Measurements from ENCODE around the gene HLA-DMA. TPM values are rescaled to one million over a fixed set of nuclear protein-coding genes. Genes with fewer than 3 reads are reported as not detected.

Gene HLA-DMA
- total and polyA plus RNA-seq, 2 of the 13 experiments (the other 11 are each of a cell fraction or from before 2014, with no cell fraction given) = 0.70 to 0.71 TPM

DNA sequence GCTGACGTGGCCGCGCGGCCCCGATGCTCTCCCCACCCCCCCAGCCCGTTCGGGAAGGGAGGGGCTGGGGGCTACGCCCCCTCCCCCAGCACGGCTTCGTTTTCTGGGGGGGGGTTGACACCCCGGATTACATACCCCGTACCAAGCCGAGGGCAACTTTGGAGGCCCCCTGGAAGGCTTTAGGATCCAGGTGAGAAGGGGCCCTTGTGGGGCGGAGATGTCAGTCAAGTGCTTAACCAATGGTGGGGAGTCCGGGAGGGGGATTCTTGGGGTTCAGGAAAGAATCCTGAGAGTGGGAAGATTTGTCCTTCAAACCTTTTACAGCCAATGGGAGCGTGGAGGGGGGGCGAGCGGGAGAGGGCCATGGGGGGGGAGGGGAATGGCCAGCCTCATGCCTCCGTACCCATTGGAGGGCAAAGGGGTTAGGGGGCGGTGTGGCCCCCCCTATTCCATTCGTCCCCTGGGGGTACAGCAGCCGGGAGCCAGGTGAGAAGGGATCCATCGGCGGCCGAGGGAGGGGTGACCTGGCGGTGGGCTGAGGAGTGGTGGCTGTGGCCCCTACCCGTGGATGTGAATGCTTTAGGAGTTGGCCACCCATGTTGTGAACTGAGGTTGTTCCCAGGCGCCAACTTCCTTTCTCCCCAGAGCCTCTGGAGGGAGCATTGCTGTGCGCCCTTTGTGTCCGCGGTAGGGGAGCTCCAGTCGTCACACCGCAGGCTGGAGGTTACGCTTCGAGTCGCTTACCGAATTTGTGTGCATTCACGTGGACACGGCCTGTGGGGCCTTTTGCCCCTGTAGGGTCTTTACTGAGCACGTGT lies 16.2 kb upstream of the HLA-DMA start (continued):
- TF ChIP-seq, protein P1, sequence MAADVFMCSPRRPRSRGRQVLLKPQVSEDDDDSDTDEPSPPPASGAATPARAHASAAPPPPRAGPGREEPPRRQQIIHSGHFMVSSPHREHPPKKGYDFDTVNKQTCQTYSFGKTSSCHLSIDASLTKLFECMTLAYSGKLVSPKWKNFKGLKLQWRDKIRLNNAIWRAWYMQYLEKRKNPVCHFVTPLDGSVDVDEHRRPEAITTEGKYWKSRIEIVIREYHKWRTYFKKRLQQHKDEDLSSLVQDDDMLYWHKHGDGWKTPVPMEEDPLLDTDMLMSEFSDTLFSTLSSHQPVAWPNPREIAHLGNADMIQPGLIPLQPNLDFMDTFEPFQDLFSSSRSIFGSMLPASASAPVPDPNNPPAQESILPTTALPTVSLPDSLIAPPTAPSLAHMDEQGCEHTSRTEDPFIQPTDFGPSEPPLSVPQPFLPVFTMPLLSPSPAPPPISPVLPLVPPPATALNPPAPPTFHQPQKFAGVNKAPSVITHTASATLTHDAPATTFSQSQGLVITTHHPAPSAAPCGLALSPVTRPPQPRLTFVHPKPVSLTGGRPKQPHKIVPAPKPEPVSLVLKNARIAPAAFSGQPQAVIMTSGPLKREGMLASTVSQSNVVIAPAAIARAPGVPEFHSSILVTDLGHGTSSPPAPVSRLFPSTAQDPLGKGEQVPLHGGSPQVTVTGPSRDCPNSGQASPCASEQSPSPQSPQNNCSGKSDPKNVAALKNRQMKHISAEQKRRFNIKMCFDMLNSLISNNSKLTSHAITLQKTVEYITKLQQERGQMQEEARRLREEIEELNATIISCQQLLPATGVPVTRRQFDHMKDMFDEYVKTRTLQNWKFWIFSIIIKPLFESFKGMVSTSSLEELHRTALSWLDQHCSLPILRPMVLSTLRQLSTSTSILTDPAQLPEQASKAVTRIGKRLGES (CRISPR knock-in tag; IDR thresholded peaks at IDR 0.05; ENCODE audit: borderline replicate concordance) = peak; percentile 11; the same call in 1 of the 2 replicates
- TF ChIP-seq, protein P2, sequence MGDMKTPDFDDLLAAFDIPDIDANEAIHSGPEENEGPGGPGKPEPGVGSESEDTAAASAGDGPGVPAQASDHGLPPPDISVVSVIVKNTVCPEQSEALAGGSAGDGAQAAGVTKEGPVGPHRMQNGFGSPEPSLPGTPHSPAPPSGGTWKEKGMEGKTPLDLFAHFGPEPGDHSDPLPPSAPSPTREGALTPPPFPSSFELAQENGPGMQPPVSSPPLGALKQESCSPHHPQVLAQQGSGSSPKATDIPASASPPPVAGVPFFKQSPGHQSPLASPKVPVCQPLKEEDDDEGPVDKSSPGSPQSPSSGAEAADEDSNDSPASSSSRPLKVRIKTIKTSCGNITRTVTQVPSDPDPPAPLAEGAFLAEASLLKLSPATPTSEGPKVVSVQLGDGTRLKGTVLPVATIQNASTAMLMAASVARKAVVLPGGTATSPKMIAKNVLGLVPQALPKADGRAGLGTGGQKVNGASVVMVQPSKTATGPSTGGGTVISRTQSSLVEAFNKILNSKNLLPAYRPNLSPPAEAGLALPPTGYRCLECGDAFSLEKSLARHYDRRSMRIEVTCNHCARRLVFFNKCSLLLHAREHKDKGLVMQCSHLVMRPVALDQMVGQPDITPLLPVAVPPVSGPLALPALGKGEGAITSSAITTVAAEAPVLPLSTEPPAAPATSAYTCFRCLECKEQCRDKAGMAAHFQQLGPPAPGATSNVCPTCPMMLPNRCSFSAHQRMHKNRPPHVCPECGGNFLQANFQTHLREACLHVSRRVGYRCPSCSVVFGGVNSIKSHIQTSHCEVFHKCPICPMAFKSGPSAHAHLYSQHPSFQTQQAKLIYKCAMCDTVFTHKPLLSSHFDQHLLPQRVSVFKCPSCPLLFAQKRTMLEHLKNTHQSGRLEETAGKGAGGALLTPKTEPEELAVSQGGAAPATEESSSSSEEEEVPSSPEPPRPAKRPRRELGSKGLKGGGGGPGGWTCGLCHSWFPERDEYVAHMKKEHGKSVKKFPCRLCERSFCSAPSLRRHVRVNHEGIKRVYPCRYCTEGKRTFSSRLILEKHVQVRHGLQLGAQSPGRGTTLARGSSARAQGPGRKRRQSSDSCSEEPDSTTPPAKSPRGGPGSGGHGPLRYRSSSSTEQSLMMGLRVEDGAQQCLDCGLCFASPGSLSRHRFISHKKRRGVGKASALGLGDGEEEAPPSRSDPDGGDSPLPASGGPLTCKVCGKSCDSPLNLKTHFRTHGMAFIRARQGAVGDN (CRISPR knock-in tag; IDR thresholded peaks at IDR 0.05) = peak; percentile 88
- peak; percentile 37; the same call in 1 of the 2 replicates for TF ChIP-seq DNMT1 (CRISPR knock-in tag; IDR thresholded peaks at IDR 0.05)
- peak; percentile 93 for TF ChIP-seq AGO2 (optimal IDR thresholded peaks at IDR 0.05; ENCODE audit: low read depth, low read length)
- peak; percentile 49 for TF ChIP-seq RAD21 (CRISPR knock-in tag; IDR thresholded peaks at IDR 0.05)
- no peak for TF ChIP-seq SYNCRIP (IDR thresholded peaks at IDR 0.05; ENCODE audit: insufficient read depth, low read depth, low read length)
- peak; percentile 19; the same call in 1 of the 2 replicates for TF ChIP-seq ZNF749 (CRISPR knock-in tag; IDR thresholded peaks at IDR 0.05; ENCODE audit: borderline replicate concordance)
- TF ChIP-seq ZNF598 (CRISPR knock-in tag; IDR thresholded peaks at IDR 0.05; ENCODE audit: borderline replicate concordance) = no peak
- TF ChIP-seq, protein P3, sequence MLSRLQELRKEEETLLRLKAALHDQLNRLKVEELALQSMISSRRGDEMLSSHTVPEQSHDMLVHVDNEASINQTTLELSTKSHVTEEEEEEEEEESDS (CRISPR knock-in tag; IDR thresholded peaks at IDR 0.05; ENCODE audit: borderline replicate concordance) = peak; percentile 71; the same call in 1 of the 2 replicates
- 0 out of 2 replicates have a peak, but pooled peaks have one; percentile 76 for TF ChIP-seq TP53 (CRISPR knock-in tag; conservative IDR thresholded peaks at IDR 0.05)
- TF ChIP-seq ERF (CRISPR knock-in tag; IDR thresholded peaks at IDR 0.05) = peak; percentile 14
- TF ChIP-seq, protein P4, sequence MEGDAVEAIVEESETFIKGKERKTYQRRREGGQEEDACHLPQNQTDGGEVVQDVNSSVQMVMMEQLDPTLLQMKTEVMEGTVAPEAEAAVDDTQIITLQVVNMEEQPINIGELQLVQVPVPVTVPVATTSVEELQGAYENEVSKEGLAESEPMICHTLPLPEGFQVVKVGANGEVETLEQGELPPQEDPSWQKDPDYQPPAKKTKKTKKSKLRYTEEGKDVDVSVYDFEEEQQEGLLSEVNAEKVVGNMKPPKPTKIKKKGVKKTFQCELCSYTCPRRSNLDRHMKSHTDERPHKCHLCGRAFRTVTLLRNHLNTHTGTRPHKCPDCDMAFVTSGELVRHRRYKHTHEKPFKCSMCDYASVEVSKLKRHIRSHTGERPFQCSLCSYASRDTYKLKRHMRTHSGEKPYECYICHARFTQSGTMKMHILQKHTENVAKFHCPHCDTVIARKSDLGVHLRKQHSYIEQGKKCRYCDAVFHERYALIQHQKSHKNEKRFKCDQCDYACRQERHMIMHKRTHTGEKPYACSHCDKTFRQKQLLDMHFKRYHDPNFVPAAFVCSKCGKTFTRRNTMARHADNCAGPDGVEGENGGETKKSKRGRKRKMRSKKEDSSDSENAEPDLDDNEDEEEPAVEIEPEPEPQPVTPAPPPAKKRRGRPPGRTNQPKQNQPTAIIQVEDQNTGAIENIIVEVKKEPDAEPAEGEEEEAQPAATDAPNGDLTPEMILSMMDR (CRISPR knock-in tag; IDR thresholded peaks at IDR 0.05) = peak; percentile 30
- TF ChIP-seq CCDC6 (CRISPR knock-in tag; IDR thresholded peaks at IDR 0.05) = no peak; the same call in 1 of the 2 replicates
- TF ChIP-seq, protein P5, sequence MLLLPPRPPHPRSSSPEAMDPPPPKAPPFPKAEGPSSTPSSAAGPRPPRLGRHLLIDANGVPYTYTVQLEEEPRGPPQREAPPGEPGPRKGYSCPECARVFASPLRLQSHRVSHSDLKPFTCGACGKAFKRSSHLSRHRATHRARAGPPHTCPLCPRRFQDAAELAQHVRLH (CRISPR knock-in tag; IDR thresholded peaks at IDR 0.05; ENCODE audit: borderline replicate concordance, low read depth) = peak; percentile 54; the same call in 1 of the 2 replicates
- no peak for TF ChIP-seq ZNF564 (CRISPR knock-in tag; IDR thresholded peaks at IDR 0.05)
- TF ChIP-seq, protein P6, sequence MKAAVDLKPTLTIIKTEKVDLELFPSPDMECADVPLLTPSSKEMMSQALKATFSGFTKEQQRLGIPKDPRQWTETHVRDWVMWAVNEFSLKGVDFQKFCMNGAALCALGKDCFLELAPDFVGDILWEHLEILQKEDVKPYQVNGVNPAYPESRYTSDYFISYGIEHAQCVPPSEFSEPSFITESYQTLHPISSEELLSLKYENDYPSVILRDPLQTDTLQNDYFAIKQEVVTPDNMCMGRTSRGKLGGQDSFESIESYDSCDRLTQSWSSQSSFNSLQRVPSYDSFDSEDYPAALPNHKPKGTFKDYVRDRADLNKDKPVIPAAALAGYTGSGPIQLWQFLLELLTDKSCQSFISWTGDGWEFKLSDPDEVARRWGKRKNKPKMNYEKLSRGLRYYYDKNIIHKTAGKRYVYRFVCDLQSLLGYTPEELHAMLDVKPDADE (CRISPR knock-in tag; IDR thresholded peaks at IDR 0.05) = 0 out of 2 replicates have a peak, but pooled peaks have one; percentile 38
- 0 out of 2 replicates have a peak, but pooled peaks have one; percentile 72 for TF ChIP-seq ZFP36L1 (CRISPR knock-in tag; IDR thresholded peaks at IDR 0.05)
